ENCODE results near the gene PMM1. TPM values are rescaled to one million over a fixed set of nuclear protein-coding genes. Genes with fewer than 3 reads are reported as not detected.

PMM1 gene
- total and polyA plus RNA-seq, 2 of the 13 experiments (the other 11 are each of a cell fraction or from before 2014, with no cell fraction given) = 17.8 to 95.6 TPM

GRCh38 chr22:41612603-41613306, 23.1 kb upstream of the PMM1 start:
- in situ Hi-C loops (cut with HindIII; ENCODE audit: extremely low pct_ligation_motif_present, low pct_unique_long_range_greater_than_20kb) (no loop called here), intact Hi-C loops (cut with micrococcal nuclease; ENCODE audit: unreplicated experiment) (no loop called here)
- ChIA-PET POLR2A (interaction anchor here (0.6 to 1.5 kb wide), 5 partner anchors 9 to 59 kb away, joined by 3 to 7 read pairs (median 6); partner anchors contain the start of genes DESI1, PMM1 and XRCC6), CTCF (ENCODE audit: low intra/inter-chr PET ratio, low total read pairs) (interaction anchor here (1.0 kb wide), 1 partner anchor 35 kb away, joined by 3 read pairs; no protein-coding TSS in a partner anchor)
- Histone ChIP-seq H2AFZ (ENCODE audit: low read length) (no peak overlapping the region), H3K4me1 (ENCODE audit: insufficient read depth, low read length) (peaks cover 46% of the 10 kb centered on the region), H3K4me2 (ENCODE audit: low read depth, low read length) (no peak overlapping the region), H3K79me2 (ENCODE audit: insufficient read depth, low read length) (no peaks in the 10 kb centered on the region), H4K20me1 (ENCODE audit: insufficient read depth, low read length) (no peaks in the 10 kb centered on the region), H3K27me3 (ENCODE audit: control insufficient read depth in 1 of 2, insufficient read depth in 2 of 2, low read length in 2 of 2) (no peaks in the 10 kb centered on the region), H3K36me3 (replicated peaks in 1 of 2; ENCODE audit: control insufficient read depth in 1 of 2, insufficient read depth in 2 of 2, low read length in 2 of 2) (no peaks in the 10 kb centered on the region), H3K4me3 (replicated peaks in 1 of 3; ENCODE audit: insufficient read depth in 1 of 3, low read depth in 2 of 3, low read length in 3 of 3) (no peak overlapping the region), H3K27ac (ENCODE audit: extremely low read length, insufficient read depth, low read length) (no peak overlapping the region), H3K9ac (ENCODE audit: insufficient read depth, low read depth, low read length) (no peak overlapping the region), H3K9me3 (ENCODE audit: low read length) (no peaks in the 10 kb centered on the region)
- TF ChIP-seq MIER3 (CRISPR knock-in tag; IDR thresholded peaks at IDR 0.05; ENCODE audit: borderline replicate concordance) = no peak
- TF ChIP-seq ZNF775 (CRISPR knock-in tag; IDR thresholded peaks at IDR 0.05; ENCODE audit: borderline replicate concordance) = no peak
- no peak for TF ChIP-seq HOMEZ (CRISPR knock-in tag; IDR thresholded peaks at IDR 0.05; ENCODE audit: low read depth)
- TF ChIP-seq GLI4 (CRISPR knock-in tag; IDR thresholded peaks at IDR 0.05; ENCODE audit: borderline replicate concordance) = no peak
- no peak for TF ChIP-seq HIVEP1 (CRISPR knock-in tag; IDR thresholded peaks at IDR 0.05)
- TF ChIP-seq NPAS2 (CRISPR knock-in tag; IDR thresholded peaks at IDR 0.05; ENCODE audit: borderline replicate concordance) = no peak
- no peak for TF ChIP-seq ZC3H4 (CRISPR knock-in tag; IDR thresholded peaks at IDR 0.05; ENCODE audit: borderline replicate concordance)
- no peak for TF ChIP-seq SP140L (CRISPR knock-in tag; IDR thresholded peaks at IDR 0.05; ENCODE audit: borderline replicate concordance)
- no peak for TF ChIP-seq TRIM24 (CRISPR knock-in tag; IDR thresholded peaks at IDR 0.05)
- no peak for DNase-seq (ENCODE audit: low spot score)
- FAIRE-seq = no peak
- no TSS peak for BruUV-seq (replicated peaks)
- 89% methylated on average over 6 of the region's 6 CpGs for WGBS (ENCODE audit: low lambda C conversion rate)
- ATAC-seq = no peak

Measured in HepG2 (cell line).